Sigmoid colon (tissue), 7 donors: Measurements from ENCODE around the gene SPOCK1. TPM values are rescaled to one million over a fixed set of nuclear protein-coding genes. Genes with fewer than 3 reads are reported as not detected.

ENCODE experiments used
- DNase-seq: peaks from one replicate; pipeline ENCODE4 v3.0.0-alpha.2; 2019
- H3K27ac ChIP-seq, 4 donors: fragments of 200-600 bp; sonication (generic); one replicate each; pipeline ENCODE4 v1.5.1; 2016 to 2019; ENCODE audit warnings: mild to moderate bottlenecking in 1 of 4
- H3K27me3 ChIP-seq, 3 donors: fragments of 200-600 bp; sonication (generic); one replicate each; pipeline ENCODE4 v1.5.1; 2019; ENCODE audit warnings: mild to moderate bottlenecking in 1 of 3
- H3K36me3 ChIP-seq, 4 donors: fragments of 200-600 bp; sonication (generic); one replicate each; pipeline ENCODE4 v1.5.1; 2016 to 2019
- H3K4me1 ChIP-seq, 4 donors: fragments of 200-600 bp; sonication (generic); one replicate each; pipeline ENCODE4 v1.5.1; 2017 to 2019
- H3K4me3 ChIP-seq, 4 donors: fragments of 200-600 bp; sonication (generic); one replicate each; pipeline ENCODE4 v1.5.1; 2017 to 2019; ENCODE audit warnings: mild to moderate bottlenecking in 2 of 4, moderate library complexity in 1 of 4
- H3K9me3 ChIP-seq, 4 donors: fragments of 200-600 bp in 3 of 4; sonication (generic) in 3 of 4; one replicate each; pipeline versions ENCODE4 v1.5.1 to v1.6.1; 2013 to 2019
- EP300 ChIP-seq, 4 donors: sonication (generic); formaldehyde crosslinking; IDR thresholded peaks; one replicate each; pipeline ENCODE4 v1.6.1; 2017; ENCODE audit warnings: antibody characterized with exemption in 4 of 4
- POLR2A ChIP-seq, 2 donors: fragments of 450-650 bp; IDR thresholded peaks; one replicate each; pipeline ENCODE4 v1.6.1; 2016; ENCODE audit warnings: antibody characterized with exemption in 2 of 2, mild to moderate bottlenecking in 2 of 2, moderate library complexity in 2 of 2
- POLR2AphosphoS5 ChIP-seq, 4 donors: sonication (generic); formaldehyde crosslinking; IDR thresholded peaks; one replicate each; pipeline ENCODE4 v1.6.1; 2017; ENCODE audit warnings: antibody characterized with exemption in 4 of 4
- WGBS, 2 donors: extraction: QIAGEN DNeasy Blood & Tissue Kit; methylation state at CpG; one replicate each; pipeline ENCODE4 v1.1.7; 2013; 5-methylcytosine and 5-hydroxymethylcytosine counted together
- intact Hi-C: fragments of 100-400 bp; cut with DNase I; formaldehyde crosslinking; loops from one replicate; pipeline ENCODE4 v1.15.1; 2023
- polyA plus RNA-seq, 3 donors: library from polyadenylated mRNA; stranded (reverse); fragments of 200-250 nt; gene quantifications; one replicate each; pipeline ENCODE4 v1.2.3, GENCODE V29; 2013
- total RNA-seq, 4 donors: library from RNA; depleted of rRNA; stranded (reverse); fragments of >200 nt; gene quantifications; one replicate each; pipeline ENCODE4 v1.1.0, GENCODE V29; 2016
- TF ChIP-seq, protein P1 (sequence below), 4 experiments: fragments of 450-650 bp in 3 of 4; fragments of 200-600 bp in 1 of 4; IDR thresholded peaks; one replicate each; pipeline ENCODE4 v1.5.1; 2016 to 2019; ENCODE audit warnings: antibody characterized with exemption in 4 of 4, mild to moderate bottlenecking in 3 of 4, moderate library complexity in 2 of 4
- donor health status: healthy with polysubstance abuse.
- donor health status: Bipolar disorder and iron deficiency.
- donor health status: healthy.

Gene SPOCK1
- total and polyA plus RNA-seq, 7 donors: 2.4 to 104 (median 33.4) TPM

- intact Hi-C loops: loop anchor here (2.0 kb wide), 1 partner anchor 23 kb away; no protein-coding TSS in a partner anchor
- H3K27me3 ChIP-seq: no peaks in the 10 kb centered on the region
- TF ChIP-seq, protein P1, sequence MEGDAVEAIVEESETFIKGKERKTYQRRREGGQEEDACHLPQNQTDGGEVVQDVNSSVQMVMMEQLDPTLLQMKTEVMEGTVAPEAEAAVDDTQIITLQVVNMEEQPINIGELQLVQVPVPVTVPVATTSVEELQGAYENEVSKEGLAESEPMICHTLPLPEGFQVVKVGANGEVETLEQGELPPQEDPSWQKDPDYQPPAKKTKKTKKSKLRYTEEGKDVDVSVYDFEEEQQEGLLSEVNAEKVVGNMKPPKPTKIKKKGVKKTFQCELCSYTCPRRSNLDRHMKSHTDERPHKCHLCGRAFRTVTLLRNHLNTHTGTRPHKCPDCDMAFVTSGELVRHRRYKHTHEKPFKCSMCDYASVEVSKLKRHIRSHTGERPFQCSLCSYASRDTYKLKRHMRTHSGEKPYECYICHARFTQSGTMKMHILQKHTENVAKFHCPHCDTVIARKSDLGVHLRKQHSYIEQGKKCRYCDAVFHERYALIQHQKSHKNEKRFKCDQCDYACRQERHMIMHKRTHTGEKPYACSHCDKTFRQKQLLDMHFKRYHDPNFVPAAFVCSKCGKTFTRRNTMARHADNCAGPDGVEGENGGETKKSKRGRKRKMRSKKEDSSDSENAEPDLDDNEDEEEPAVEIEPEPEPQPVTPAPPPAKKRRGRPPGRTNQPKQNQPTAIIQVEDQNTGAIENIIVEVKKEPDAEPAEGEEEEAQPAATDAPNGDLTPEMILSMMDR (IDR thresholded peaks at IDR 0.05): no peak
- TF ChIP-seq EP300 (IDR thresholded peaks at IDR 0.05) (no peak), POLR2A (IDR thresholded peaks at IDR 0.05) (no peak), POLR2AphosphoS5 (IDR thresholded peaks at IDR 0.05) (no peak)
- H3K9me3 ChIP-seq: no peaks in the 10 kb centered on the region
- H3K4me3 ChIP-seq: no peak overlapping the region
- DNase-seq: no peak
- WGBS, 2 donors: 60 to 84% methylated on average over 4 of the region's 4 CpGs
- H3K36me3 ChIP-seq: no peaks in the 10 kb centered on the region
- H3K4me1 ChIP-seq: peaks cover 0 to 13% (median 9%) of the 10 kb centered on the region in 4 donors
- no peak overlapping the region for H3K27ac ChIP-seq
Observed at GRCh38 chr5:137344021-137344420, 155.1 kb downstream of the SPOCK1 start.

GRCh38 chr5:137342764-137343163, 156.4 kb downstream of the SPOCK1 start:
- 82 to 90% methylated on average over 3 of the region's 3 CpGs for WGBS, 2 donors
- H3K4me3 ChIP-seq: no peak overlapping the region
- H3K9me3 ChIP-seq: no peaks in the 10 kb centered on the region
- H3K27ac ChIP-seq: no peak overlapping the region
- no peaks in the 10 kb centered on the region for H3K27me3 ChIP-seq
- intact Hi-C loops: no loop called here
- TF ChIP-seq EP300 (IDR thresholded peaks at IDR 0.05) (no peak), POLR2A (IDR thresholded peaks at IDR 0.05) (no peak), POLR2AphosphoS5 (IDR thresholded peaks at IDR 0.05) (no peak)
- TF ChIP-seq, protein P1 (IDR thresholded peaks at IDR 0.05): no peak
- peaks cover 0 to 13% (median 9%) of the 10 kb centered on the region in 4 donors for H3K4me1 ChIP-seq
- no peak for DNase-seq
- H3K36me3 ChIP-seq: no peaks in the 10 kb centered on the region

GRCh38 chr5:137341831-137342230, 157.3 kb downstream of the SPOCK1 start:
- 71 to 77% methylated on average over 8 of the region's 8 CpGs for WGBS, 2 donors
- Histone ChIP-seq H3K27ac (no peak overlapping the region), H3K4me1 (peaks cover 0 to 13% (median 9%) of the 10 kb centered on the region in 4 donors), H3K27me3 (no peaks in the 10 kb centered on the region), H3K4me3 (no peak overlapping the region), H3K9me3 (no peaks in the 10 kb centered on the region), H3K36me3 (no peaks in the 10 kb centered on the region)
- intact Hi-C loops: no loop called here
- no peak for DNase-seq
- TF ChIP-seq POLR2AphosphoS5 (IDR thresholded peaks at IDR 0.05) (no peak), EP300 (IDR thresholded peaks at IDR 0.05) (no peak), POLR2A (IDR thresholded peaks at IDR 0.05) (no peak)
- TF ChIP-seq, protein P1 (IDR thresholded peaks at IDR 0.05): no peak

DNA sequence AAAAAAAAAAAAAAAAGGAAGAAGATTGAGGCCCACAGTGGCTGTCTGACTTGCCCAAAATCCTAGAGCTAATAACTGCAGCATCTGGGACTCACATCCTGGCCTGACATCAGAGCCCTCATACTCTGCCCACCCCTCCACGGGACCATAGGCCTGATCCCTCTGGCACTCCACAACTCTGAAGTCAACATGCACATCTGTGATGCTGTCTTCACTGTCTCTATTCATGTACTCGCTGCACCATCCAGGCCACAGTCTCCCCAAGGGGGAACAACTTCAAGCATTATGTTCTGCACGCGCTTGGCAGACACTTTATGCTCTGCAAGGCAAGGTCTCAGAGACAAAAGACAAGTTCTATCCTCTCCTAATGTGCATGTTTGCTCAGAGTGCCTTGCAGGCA, 158.2 kb downstream of the SPOCK1 start:
- no peaks in the 10 kb centered on the region for H3K36me3 ChIP-seq
- no peaks in the 10 kb centered on the region for H3K9me3 ChIP-seq
- H3K27ac ChIP-seq: no peak overlapping the region
- no peak for DNase-seq
- H3K4me1 ChIP-seq: peaks cover 0 to 21% (median 13%) of the 10 kb centered on the region in 4 donors
- TF ChIP-seq POLR2AphosphoS5 (IDR thresholded peaks at IDR 0.05): no peak
- TF ChIP-seq EP300 (IDR thresholded peaks at IDR 0.05): no peak
- TF ChIP-seq POLR2A (IDR thresholded peaks at IDR 0.05): no peak
- TF ChIP-seq, protein P1 (IDR thresholded peaks at IDR 0.05): no peak
- H3K4me3 ChIP-seq: no peak overlapping the region
- H3K27me3 ChIP-seq: no peaks in the 10 kb centered on the region
- intact Hi-C loops: no loop called here
- 89 to 92% methylated on average over 4 of the region's 4 CpGs for WGBS, 2 donors

DNA sequence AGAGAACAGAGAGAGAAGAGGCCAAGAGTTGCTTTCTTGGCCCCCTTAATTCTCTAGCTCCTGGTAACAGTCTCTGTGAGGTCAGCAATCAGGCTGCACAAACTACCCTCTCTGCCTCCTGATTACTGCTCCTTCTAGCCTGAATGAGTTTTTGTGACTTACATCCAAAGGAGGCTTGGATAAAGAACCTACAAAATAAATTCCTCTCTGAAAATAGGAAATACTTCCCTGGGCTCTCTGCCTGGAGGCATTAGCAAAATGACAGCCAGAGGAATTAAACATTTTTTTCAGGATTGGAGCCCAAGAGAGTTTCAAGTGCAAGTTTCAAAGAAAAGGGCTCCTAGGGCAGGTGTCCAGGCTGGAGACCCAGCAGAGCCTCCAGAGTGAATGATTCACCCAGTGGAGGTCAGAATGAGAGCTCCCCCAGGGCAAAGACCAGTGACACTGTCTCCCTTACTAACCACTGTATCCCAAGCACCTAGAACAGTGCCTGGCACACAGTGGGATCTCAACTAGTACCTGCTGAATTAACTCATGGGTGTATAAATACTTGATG, 162.5 kb downstream of the SPOCK1 start:
- Histone ChIP-seq H3K27ac (no peak overlapping the region), H3K27me3 (no peaks in the 10 kb centered on the region), H3K4me3 (no peak overlapping the region), H3K9me3 (no peaks in the 10 kb centered on the region), H3K36me3 (no peaks in the 10 kb centered on the region), H3K4me1 (peaks cover 0 to 37% (median 19%) of the 10 kb centered on the region in 4 donors)
- TF ChIP-seq POLR2A (IDR thresholded peaks at IDR 0.05) (no peak), EP300 (IDR thresholded peaks at IDR 0.05) (no peak), POLR2AphosphoS5 (IDR thresholded peaks at IDR 0.05) (no peak)
- TF ChIP-seq, protein P1 (IDR thresholded peaks at IDR 0.05): no peak
- intact Hi-C loops: no loop called here
- DNase-seq: no peak
